M059J (cell line): ENCODE results near the gene LMF2. TPM values are rescaled to one million over a fixed set of nuclear protein-coding genes. Genes with fewer than 3 reads are reported as not detected.

Experiments
- DNase-seq: peaks from one replicate; pipeline ENCODE4 v3.0.0-alpha.2; 2012; ENCODE audit warnings: low read depth
- total RNA-seq: library from RNA; depleted of rRNA; stranded (reverse); fragments of >200 nt; shearing (Covaris generic); gene quantifications from 2 replicates; pipeline ENCODE4 v1.2.3, GENCODE V29; 2014; rRNA removed

LMF2 gene
- total RNA-seq, 1 experiment from 2014 or later = 59.8 TPM

- no peak for DNase-seq
Measured at GRCh38 chr22:50465066-50465930, 42.2 kb downstream of the LMF2 start.

DNA sequence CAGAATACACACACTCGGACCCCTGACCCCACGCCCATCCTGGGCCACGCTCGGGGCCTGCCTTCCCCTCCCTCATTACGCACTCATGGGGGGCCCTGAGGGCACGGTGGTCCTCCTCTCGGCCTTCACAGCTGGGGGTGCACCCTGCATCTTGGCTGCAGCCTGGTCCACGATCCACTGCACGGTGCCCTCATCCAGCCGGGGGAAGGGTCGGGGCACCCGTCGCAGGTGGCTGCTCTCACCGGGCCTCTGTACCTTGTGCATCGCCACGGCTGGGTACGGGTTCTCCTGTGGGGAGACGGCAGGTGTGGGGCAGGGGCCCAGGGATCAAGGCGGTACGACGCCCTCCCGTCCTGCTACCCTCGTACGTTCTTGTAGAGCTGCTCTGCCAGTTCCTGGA, 43.1 kb downstream of the LMF2 start:
- DNase-seq = no peak

- no peak for DNase-seq
Measured at GRCh38 chr22:50463188-50463900, 44.2 kb downstream of the LMF2 start.

DNA sequence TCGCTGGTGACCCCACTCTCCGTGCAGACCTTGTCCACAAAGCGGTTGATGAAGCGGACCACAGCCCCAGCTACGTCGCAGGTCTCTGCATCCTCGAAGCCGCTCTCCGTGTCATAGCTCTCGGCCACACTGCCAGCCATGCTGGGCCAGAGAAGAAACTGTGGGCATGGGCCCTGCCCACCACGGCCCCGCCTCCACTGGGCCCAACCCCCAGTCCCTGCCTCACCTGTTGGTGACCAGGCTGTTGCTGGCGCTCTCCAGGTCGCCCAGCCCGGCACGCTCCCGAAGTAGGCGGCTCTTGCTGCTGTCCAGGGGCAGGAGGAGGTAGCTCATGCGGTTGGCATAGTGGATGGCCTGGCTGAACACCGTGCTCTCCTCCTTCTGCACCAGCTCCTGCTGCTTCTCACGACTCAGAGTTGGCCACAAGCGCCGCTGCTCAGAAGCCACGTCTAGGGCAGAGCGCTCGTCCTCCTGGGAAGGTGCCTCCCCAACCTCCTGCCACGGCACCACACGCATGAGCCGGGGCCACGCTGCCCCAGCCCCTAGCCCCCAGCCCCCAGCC, 45.4 kb downstream of the LMF2 start:
- no peak for DNase-seq

DNA sequence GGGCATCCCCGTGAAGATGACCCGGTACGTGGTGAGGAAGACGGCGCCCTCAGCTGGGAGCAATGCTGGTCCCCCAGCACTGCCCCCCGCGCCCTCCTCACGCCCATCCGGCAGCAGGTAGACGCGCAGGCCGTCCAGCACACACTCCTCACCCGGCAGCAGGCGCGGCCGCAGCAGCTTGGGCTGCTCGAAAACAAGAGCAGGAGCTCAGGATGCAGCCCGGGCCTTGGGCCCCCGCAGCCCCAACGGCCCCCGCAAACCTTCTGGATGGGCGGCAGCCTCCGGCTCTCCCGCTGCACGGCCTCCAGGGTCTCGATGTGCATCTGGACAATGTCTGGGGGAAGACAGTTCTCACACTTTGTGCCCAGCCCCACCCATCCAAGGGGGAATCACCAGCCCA, 46.0 kb downstream of the LMF2 start:
- no peak for DNase-seq

- DNase-seq = no peak
Measured at GRCh38 chr22:50460938-50461337, 46.6 kb downstream of the LMF2 start.

GRCh38 chr22:50459496-50460140, 47.9 kb downstream of the LMF2 start:
- no peak for DNase-seq

- no peak for DNase-seq
Measured at GRCh38 chr22:50459016-50459415, 48.5 kb downstream of the LMF2 start.

- DNase-seq = no peak
Measured at GRCh38 chr22:50456466-50457234, 50.9 kb downstream of the LMF2 start.

- no peak for DNase-seq
Measured at GRCh38 chr22:50456026-50456425, 51.5 kb downstream of the LMF2 start.

DNA sequence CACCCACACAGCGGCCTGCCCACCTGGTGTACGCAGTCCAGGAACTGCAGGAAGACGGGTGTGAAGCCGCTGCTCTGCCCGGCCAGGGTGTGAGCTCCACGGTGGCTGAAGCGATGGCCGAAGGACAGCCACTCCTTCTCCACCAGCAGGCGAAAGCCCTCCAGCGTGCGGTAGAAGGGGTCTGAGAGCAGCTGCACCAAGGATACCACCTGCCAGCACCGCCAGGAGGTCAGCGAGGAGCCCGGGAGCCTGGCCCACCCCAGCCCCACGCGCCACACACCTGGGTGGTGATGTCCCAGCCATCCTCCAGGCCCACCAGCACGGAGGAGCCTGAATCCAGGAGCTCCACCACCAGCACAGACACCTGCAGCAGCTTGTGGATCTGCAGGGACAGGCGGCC, 52.3 kb downstream of the LMF2 start:
- no peak for DNase-seq

- no peak for DNase-seq
Measured at GRCh38 chr22:50454556-50455075, 52.9 kb downstream of the LMF2 start.

Other genes starting within 250 kb of the LMF2 start
- 10.1 and 16.9 TPM in 2 replicates for gene MAPK12, start 246.0 kb downstream of the LMF2 start, total RNA-seq
- 1.7 and 1.9 TPM in 2 replicates for gene MAPK11, start 237.3 kb downstream of the LMF2 start, total RNA-seq
- gene PLXNB2, start 200.1 kb downstream of the LMF2 start, total RNA-seq = 44.4 and 59.5 TPM in 2 replicates
- 0.20 and 0.71 TPM in 2 replicates for gene DENND6B, start 180.7 kb downstream of the LMF2 start, total RNA-seq
- 18.9 and 31.4 TPM in 2 replicates for gene PPP6R2, start 164.4 kb downstream of the LMF2 start, total RNA-seq
- 19.6 and 43.6 TPM in 2 replicates for gene SBF1, start 32.7 kb downstream of the LMF2 start, total RNA-seq
- gene ADM2, start 26.2 kb downstream of the LMF2 start, total RNA-seq = 0.15 TPM in 1 of 2 replicates, not detected in the other
- gene MIOX, start 20.8 kb downstream of the LMF2 start, total RNA-seq = not detected in 2 replicates
- 46.8 and 50.9 TPM in 2 replicates for gene NCAPH2, start 522 bp upstream of the LMF2 start, total RNA-seq
- 1.6 TPM in 1 of 2 replicates, not detected in the other for gene SCO2, start 17.9 kb upstream of the LMF2 start, total RNA-seq
- 12.6 and 23.7 TPM in 2 replicates for gene TYMP, start 22.3 kb upstream of the LMF2 start, total RNA-seq
- gene KLHDC7B, start 38.2 kb upstream of the LMF2 start, total RNA-seq = 0.02 and 0.37 TPM in 2 replicates
- not detected in 2 replicates for gene SYCE3, start 55.2 kb upstream of the LMF2 start, total RNA-seq
- gene CPT1B, start 70.7 kb upstream of the LMF2 start, total RNA-seq = 2.2 and 2.4 TPM in 2 replicates
- gene CHKB, start 75.1 kb upstream of the LMF2 start, total RNA-seq = 14.3 and 18.6 TPM in 2 replicates
- gene MAPK8IP2, start 93.1 kb upstream of the LMF2 start, total RNA-seq = 0.10 and 0.74 TPM in 2 replicates
- gene ARSA, start 120.5 kb upstream of the LMF2 start, total RNA-seq = 6.2 and 10.9 TPM in 2 replicates
- gene SHANK3, start 165.1 kb upstream of the LMF2 start, total RNA-seq = 0.30 and 0.71 TPM in 2 replicates
- not detected in 2 replicates for gene ACR, start 230.5 kb upstream of the LMF2 start, total RNA-seq